H1 (cell line): ENCODE data around the gene MLLT6. TPM values are rescaled to one million over a fixed set of nuclear protein-coding genes. Genes with fewer than 3 reads are reported as not detected.

Source experiments
- CTCF ChIA-PET: fragments of 300-600 bp; sonication (Branson Sonifier 250); formaldehyde crosslinking; loops from one replicate; lab custom pipeline; 2021; ENCODE audit not compliant: partially characterized antibody; lab: Charles Lee
- POLR2A ChIA-PET: fragments of 300-600 bp; sonication (Branson Sonifier 250); formaldehyde crosslinking; loops from one replicate; lab custom pipeline; 2021; ENCODE audit warnings: inconsistent platforms; ENCODE audit not compliant: partially characterized antibody; lab: Charles Lee
- DNase-seq, 2 experiments: peaks; one replicate each; pipeline versions ENCODE4 v3.0.0 to v3.0.0-alpha.2; 2010 to 2022; ENCODE audit warnings: low spot score in 2 of 2, low read depth in 1 of 2, mixed read lengths in 1 of 2
- FAIRE-seq: peaks from 2 replicates; lab custom pipeline; 2011; peaks lifted over from hg19 to GRCh38; lab: Jason Lieb, UNC
- H2AFZ ChIP-seq: 2 replicates; pipeline ENCODE4 v1.8.1; 2012; ENCODE audit warnings: low read length, inconsistent platforms
- H2AK5ac ChIP-seq: 2 replicates; pipeline ENCODE4 v1.6.1; 2013; ENCODE audit warnings: low read depth, low read length
- H2BK120ac ChIP-seq: replicated peaks from 2 replicates; pipeline ENCODE3; 2013; ENCODE audit warnings: low read depth, low read length, inconsistent platforms
- H2BK12ac ChIP-seq: 2 replicates; pipeline ENCODE4 v1.6.1; 2013; ENCODE audit warnings: low read depth, low read length
- H2BK15ac ChIP-seq: 2 replicates; pipeline ENCODE4 v1.6.1; 2013; ENCODE audit warnings: low read length
- H2BK20ac ChIP-seq: 2 replicates; pipeline ENCODE4 v1.6.1; 2013; ENCODE audit warnings: low read length
- H2BK5ac ChIP-seq: 2 replicates; pipeline ENCODE4 v1.6.1; 2013; ENCODE audit warnings: low read depth, low read length
- H3K14ac ChIP-seq: 2 replicates; pipeline ENCODE4 v1.6.1; 2013; ENCODE audit warnings: inconsistent platforms; ENCODE audit not compliant: insufficient read length
- H3K18ac ChIP-seq: 2 replicates; pipeline ENCODE4 v1.6.1; 2013; ENCODE audit warnings: low read length; ENCODE audit errors: extremely low read depth
- H3K23ac ChIP-seq: 2 replicates; pipeline ENCODE4 v1.6.1; 2013; ENCODE audit warnings: inconsistent platforms; ENCODE audit not compliant: insufficient read length
- H3K23me2 ChIP-seq: 2 replicates; pipeline ENCODE4 v1.6.1; 2013; ENCODE audit warnings: low read depth, low read length
- H3K27ac ChIP-seq: 2 replicates; pipeline ENCODE4 v1.6.1; 2011; ENCODE audit warnings: low read depth, low read length, inconsistent platforms
- H3K27me3 ChIP-seq, 4 experiments: replicated peaks in 1 of 4; 1 replicate in 1 of 4; 2 replicates in 3 of 4; pipeline versions ENCODE4 v1.6.1 to v1.8.1; 2011 to 2013; ENCODE audit warnings: low read length in 3 of 4, mild to moderate bottlenecking in 3 of 4, inconsistent platforms in 2 of 4, mixed read lengths in 2 of 4, moderate library complexity in 1 of 4; ENCODE audit not compliant: control insufficient read depth in 3 of 4, insufficient read depth in 3 of 4; ENCODE audit errors: extremely low read depth in 1 of 4
- H3K36me3 ChIP-seq, 4 experiments: 2 replicates each; pipeline versions ENCODE4 v1.6.1 to v1.8.1; 2011 to 2013; ENCODE audit warnings: mild to moderate bottlenecking in 4 of 4, low read length in 3 of 4, moderate library complexity in 2 of 4, control low read depth in 1 of 4, inconsistent platforms in 1 of 4; ENCODE audit not compliant: insufficient read depth in 4 of 4, control insufficient read depth in 2 of 4
- H3K4ac ChIP-seq: replicated peaks from 2 replicates; pipeline ENCODE3; 2013; ENCODE audit warnings: low read length, low read depth, mixed read lengths, inconsistent platforms; ENCODE audit not compliant: insufficient read length
- H3K4me1 ChIP-seq, 4 experiments: replicated peaks in 1 of 4; 1 replicate in 1 of 4; 2 replicates in 3 of 4; pipeline versions ENCODE4 v1.6.1 to v1.8.1; 2011 to 2013; ENCODE audit warnings: low read length in 3 of 4, inconsistent platforms in 2 of 4, mixed read lengths in 1 of 4; ENCODE audit not compliant: insufficient read depth in 4 of 4, control insufficient read depth in 3 of 4
- H3K4me2 ChIP-seq, 2 experiments: 2 replicates each; pipeline versions ENCODE4 v1.6.1 to v1.8.1; 2011 to 2013; ENCODE audit warnings: low read depth in 2 of 2, low read length in 2 of 2, control low read depth in 1 of 2, inconsistent platforms in 1 of 2, mild to moderate bottlenecking in 1 of 2; ENCODE audit not compliant: insufficient read depth in 1 of 2
- H3K4me3 ChIP-seq, 4 experiments: fragments of 200-600, 300-600 bp in 1 of 4; sonication (generic), shearing (Covaris generic), sonication (Bioruptor Twin) in 1 of 4; 2 replicates each; pipeline versions ENCODE4 v1.5.1 to v1.8.1; 2011 to 2016; ENCODE audit warnings: low read length in 4 of 4, low read depth in 3 of 4, control low read depth in 2 of 4, inconsistent platforms in 2 of 4, mild to moderate bottlenecking in 2 of 4, mixed read lengths in 1 of 4, moderate library complexity in 1 of 4; ENCODE audit not compliant: insufficient read depth in 2 of 4; ENCODE audit errors: extremely low read depth in 1 of 4
- H3K56ac ChIP-seq: replicated peaks from 2 replicates; pipeline ENCODE3; 2013; ENCODE audit warnings: low read depth, mild to moderate bottlenecking, mixed read lengths, low read length, inconsistent platforms; ENCODE audit not compliant: insufficient read length
- H3K79me1 ChIP-seq: 2 replicates; pipeline ENCODE4 v1.6.1; 2013; ENCODE audit warnings: low read depth, low read length, control low read depth
- H3K79me2 ChIP-seq, 2 experiments: 2 replicates each; pipeline versions ENCODE4 v1.6.1 to v1.8.1; 2012 to 2013; ENCODE audit warnings: low read length in 2 of 2, mild to moderate bottlenecking in 2 of 2, inconsistent platforms in 1 of 2; ENCODE audit not compliant: insufficient read depth in 2 of 2, control insufficient read depth in 1 of 2
- H3K9ac ChIP-seq, 4 experiments: replicated peaks in 1 of 4; 1 replicate in 1 of 4; 2 replicates in 3 of 4; pipeline versions ENCODE4 v1.6.1 to v1.8.1; 2011 to 2013; ENCODE audit warnings: low read depth in 3 of 4, low read length in 3 of 4, control low read depth in 2 of 4, mild to moderate bottlenecking in 2 of 4, moderate library complexity in 2 of 4, inconsistent platforms in 1 of 4; ENCODE audit errors: extremely low read depth in 1 of 4
- H3K9me3 ChIP-seq, 2 experiments: 2 replicates each; pipeline versions ENCODE4 v1.6.1 to v1.8.1; 2012 to 2013; ENCODE audit warnings: mild to moderate bottlenecking in 2 of 2, moderate library complexity in 2 of 2, control low read depth in 1 of 2, inconsistent platforms in 1 of 2, low read depth in 1 of 2, low read length in 1 of 2, mixed read lengths in 1 of 2; ENCODE audit not compliant: insufficient read depth in 2 of 2
- H4K20me1 ChIP-seq, 2 experiments: replicated peaks in 1 of 2; 2 replicates each; pipeline versions ENCODE3 to v1.8.1; 2011 to 2013; ENCODE audit warnings: inconsistent platforms in 2 of 2, low read length in 2 of 2, mild to moderate bottlenecking in 1 of 2; ENCODE audit not compliant: insufficient read depth in 2 of 2, control insufficient read depth in 1 of 2
- H4K5ac ChIP-seq: 2 replicates; pipeline ENCODE4 v1.6.1; 2013; ENCODE audit warnings: low read length, low read depth, mixed read lengths, inconsistent platforms; ENCODE audit not compliant: insufficient read length
- H4K8ac ChIP-seq: 2 replicates; pipeline ENCODE4 v1.8.0; 2013; ENCODE audit warnings: mild to moderate bottlenecking, moderate library complexity, low read length, inconsistent platforms; ENCODE audit not compliant: insufficient read depth; ENCODE audit errors: extremely low read depth
- H4K91ac ChIP-seq: replicated peaks from 2 replicates; pipeline ENCODE3; 2013; ENCODE audit warnings: low read length, mixed read lengths, inconsistent platforms; ENCODE audit not compliant: insufficient read length
- POLR2A ChIP-seq, 2 experiments: IDR thresholded peaks; 1 replicate in 1 of 2; 2 replicates in 1 of 2; pipeline ENCODE4 v1.6.1; 2011; ENCODE audit warnings: low read depth in 2 of 2, low read length in 2 of 2, mild to moderate bottlenecking in 2 of 2; ENCODE audit errors: control extremely low read depth in 1 of 2
- WGBS, 2 experiments: shearing (Covaris generic) in 1 of 2; methylation state at CpG; one replicate each; pipeline versions ENCODE4 v1.1.6 to v1.1.7; 2013 to 2015; ENCODE audit warnings: low lambda C conversion rate in 2 of 2, mixed read lengths in 2 of 2, inconsistent platforms in 1 of 2, low coverage in 1 of 2, missing lambda C conversion rate in 1 of 2; ENCODE audit not compliant: insufficient replicate concordance in 2 of 2, insufficient coverage in 1 of 2, insufficient read length in 1 of 2; ENCODE audit errors: extremely low coverage in 1 of 2, missing lambda C conversion rate in 1 of 2; 5-methylcytosine and 5-hydroxymethylcytosine counted together
- polyA plus RNA-seq, 7 experiments: library from polyadenylated mRNA; depleted of rRNA in 3 of 7; stranded (reverse) in 5 of 7; unstranded in 2 of 7; fragments of >200 nt in 5 of 7; fragments of 200-250 nt in 2 of 7; gene quantifications; 1 replicate in 5 of 7; 2 replicates in 1 of 7; 4 replicates in 1 of 7; pipeline versions ENCODE4 v1.2.1 to v1.2.3, GENCODE V29; 2011 to 2013; ENCODE audit warnings: missing spikeins in 2 of 7, mixed read lengths in 2 of 7
- total RNA-seq: library from RNA; stranded (reverse); fragmentation: NEBNext Ultra II Directional; extraction: Animal tissue kit (Norgen Biotek cat#: 25700); gene quantifications from 2 replicates; pipeline ENCODE4 v1.2.1, GENCODE V29; 2021

Gene MLLT6
- total and polyA plus RNA-seq, 2 of the 8 experiments (the other 6 are each of a cell fraction or from before 2014, with no cell fraction given) = 6.5 to 8.0 TPM

DNA sequence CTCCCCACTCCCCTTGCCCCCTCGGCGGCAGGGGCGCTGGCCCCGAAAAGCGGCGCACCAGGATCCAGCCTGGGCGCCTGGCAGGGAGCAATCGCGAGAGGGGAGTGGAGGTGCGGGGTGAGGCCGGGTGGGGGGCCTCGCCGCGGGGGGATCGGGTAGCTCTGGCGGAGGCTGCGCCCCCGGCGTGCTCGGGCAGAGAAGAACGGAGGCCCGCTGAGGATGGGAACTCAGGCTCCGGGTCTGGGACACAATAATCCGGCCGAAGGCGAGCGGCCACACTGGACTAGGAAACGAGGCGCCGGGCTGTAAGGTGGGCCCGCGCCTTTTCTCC, 43.8 kb downstream of the MLLT6 start:
- no peak overlapping the region for H2BK120ac ChIP-seq
- H3K4ac ChIP-seq = no peak overlapping the region
- no peak overlapping the region for H2AK5ac ChIP-seq
- H3K27ac ChIP-seq = peak overlapping the region; percentile 51; the same call in 1 of the 2 replicates
- H3K9ac ChIP-seq = peak overlapping the region in 3 of 4 experiments; percentile 35 to 80 (median 61); a peak in 5 of 7 replicates
- H3K23me2 ChIP-seq = peaks cover 48% of the 10 kb centered on the region
- H3K4me2 ChIP-seq = peak overlapping the region; percentile 89 to 91
- POLR2A ChIA-PET = interaction anchor here (0.9 to 2.7 kb wide), 5 partner anchors 16 to 105 kb away, joined by 4 to 19 read pairs (median 4); partner anchors contain the start of genes CISD3 and RPL23
- CTCF ChIA-PET = no interaction called here
- no peak overlapping the region for H2BK12ac ChIP-seq
- H2BK15ac ChIP-seq = no peak overlapping the region
- peaks cover 29 to 45% of the 10 kb centered on the region in 2 experiments for H3K79me2 ChIP-seq
- DNase-seq (no peak), FAIRE-seq (no peak)
- H3K18ac ChIP-seq = peak overlapping the region; percentile 90
- H3K9me3 ChIP-seq = no peaks in the 10 kb centered on the region
- WGBS, 2 experiments = 0% methylated on average over 6 of the region's 32 CpGs; no CpG with 5 or more reads in 1 of the 2 experiments
- H3K23ac ChIP-seq = no peak overlapping the region
- no peak overlapping the region for H2BK5ac ChIP-seq
- peaks cover 6% of the 10 kb centered on the region for H3K79me1 ChIP-seq
- H4K5ac ChIP-seq = peak overlapping the region; percentile 79
- H3K14ac ChIP-seq = no peak overlapping the region
- H4K91ac ChIP-seq = peak overlapping the region; percentile 22
- no peak overlapping the region for H2AFZ ChIP-seq
- peaks cover 20 to 22% of the 10 kb centered on the region in 2 experiments for H4K20me1 ChIP-seq
- no peaks in the 10 kb centered on the region for H3K36me3 ChIP-seq
- H3K27me3 ChIP-seq = peaks cover 0 to 11% (median 5%) of the 10 kb centered on the region in 4 experiments; a peak in 5 of 7 replicates
- peak overlapping the region; percentile 61 for H4K8ac ChIP-seq
- H3K4me3 ChIP-seq = peak overlapping the region; percentile 66 to 87 (median 84)
- no peak overlapping the region for H2BK20ac ChIP-seq
- peaks cover 7 to 26% (median 17%) of the 10 kb centered on the region in 4 experiments for H3K4me1 ChIP-seq
- H3K56ac ChIP-seq = peak overlapping the region; percentile 70
- TF ChIP-seq POLR2A (IDR thresholded peaks at IDR 0.05; ENCODE audit: control extremely low read depth in 1 of 2, low read depth in 2 of 2, low read length in 2 of 2) = no peak; a peak in 1 of 3 replicates
